Smooth muscle cell (in vitro differentiated cells): ENCODE measurements around the gene ARHGEF9. TPM values are rescaled to one million over a fixed set of nuclear protein-coding genes. Genes with fewer than 3 reads are reported as not detected.

Source experiments
- DNase-seq: peaks from one replicate; lab custom pipeline; 2025; ENCODE audit not compliant: unreplicated experiment; lab: John Stamatoyannopoulos, UW
- H2AFZ ChIP-seq: fragments of 200-600 bp; sonication (generic); 2 replicates; pipeline ENCODE4 v1.6.0; 2016; ENCODE audit warnings: antibody characterized with exemption, low read depth, mild to moderate bottlenecking
- H3F3A ChIP-seq: fragments of 200-600 bp; sonication (generic); 2 replicates; pipeline ENCODE4 v1.6.0; 2017; ENCODE audit warnings: antibody characterized with exemption, low read depth
- H3K27ac ChIP-seq: fragments of 200-600 bp; sonication (generic); 2 replicates; pipeline ENCODE4 v1.5.1; 2016; ENCODE audit warnings: low read depth, mild to moderate bottlenecking
- H3K27me3 ChIP-seq: fragments of 200-600 bp; sonication (generic); 2 replicates; pipeline ENCODE4 v1.6.1; 2016; ENCODE audit warnings: low read depth, mild to moderate bottlenecking
- H3K36me3 ChIP-seq: fragments of 200-600 bp; sonication (generic); 2 replicates; pipeline ENCODE4 v1.5.1; 2016; ENCODE audit warnings: low read depth
- H3K4me1 ChIP-seq: fragments of 200-600 bp; sonication (generic); 2 replicates; pipeline ENCODE4 v1.5.1; 2016; ENCODE audit warnings: low read depth
- H3K4me2 ChIP-seq: fragments of 200-600 bp; sonication (generic); 2 replicates; pipeline ENCODE4 v1.6.0; 2016; ENCODE audit warnings: mild to moderate bottlenecking
- H3K4me3 ChIP-seq: fragments of 200-600 bp; sonication (generic); 2 replicates; pipeline ENCODE4 v1.5.1; 2016; ENCODE audit warnings: mild to moderate bottlenecking
- H3K79me2 ChIP-seq: fragments of 200-600 bp; sonication (generic); 2 replicates; pipeline ENCODE4 v1.6.0; 2016; ENCODE audit warnings: low read depth, mild to moderate bottlenecking
- H3K9ac ChIP-seq: fragments of 200-600 bp; sonication (generic); 2 replicates; pipeline ENCODE4 v1.6.0; 2016; ENCODE audit warnings: low read depth
- H3K9me3 ChIP-seq: fragments of 200-600 bp; sonication (generic); replicated peaks from 2 replicates; pipeline ENCODE4 v1.5.1; 2016; ENCODE audit warnings: low read depth
- H4K20me1 ChIP-seq: fragments of 200-600 bp; sonication (generic); 2 replicates; pipeline ENCODE4 v1.6.0; 2016; ENCODE audit warnings: low read depth
- WGBS: methylation state at CpG from one replicate; pipeline ENCODE4 v1.1.7; 2016; ENCODE audit warnings: low lambda C conversion rate; 5-methylcytosine and 5-hydroxymethylcytosine counted together
- polyA plus RNA-seq: library from polyadenylated mRNA; unstranded; fragments of >200 nt; fragmentation: Nextera tagmentation; extraction: Ambion mirVana; gene quantifications from 2 replicates; pipeline ENCODE4 v1.2.1, GENCODE V29; 2016
- total RNA-seq: library from RNA; depleted of rRNA; stranded (reverse); fragments of >200 nt; gene quantifications from 2 replicates; pipeline ENCODE4 v1.2.3, GENCODE V29; 2014
- TF ChIP-seq, protein P1 (sequence below): fragments of 200-600 bp; sonication (generic); IDR thresholded peaks from 2 replicates; pipeline ENCODE4 v1.5.1; 2017; ENCODE audit warnings: borderline replicate concordance, mild to moderate bottlenecking, antibody characterized with exemption; ENCODE audit not compliant: insufficient read depth, poor library complexity, severe bottlenecking

Gene ARHGEF9
- total and polyA plus RNA-seq, 2 experiments from 2014 or later = 10.6 to 17.4 TPM

DNA sequence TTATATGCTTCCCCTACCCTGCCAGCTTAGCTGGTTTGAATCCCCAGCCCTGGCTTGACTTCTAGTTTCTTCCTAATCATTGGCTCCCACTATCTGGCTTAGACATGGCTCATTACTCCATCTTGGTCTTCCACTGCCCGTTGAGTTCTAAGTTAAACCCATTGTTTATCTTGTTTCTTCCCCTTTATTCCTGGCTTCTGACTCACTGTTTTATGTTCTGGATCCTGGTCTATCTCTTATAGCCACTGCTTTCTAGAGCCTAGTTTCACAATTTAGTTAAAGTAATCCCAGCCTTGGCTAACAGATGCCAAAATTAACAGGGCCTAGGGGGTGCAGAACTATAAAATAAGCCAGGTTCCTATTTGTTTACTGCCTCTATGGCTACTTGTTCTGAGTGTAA is 120.9 kb downstream of the ARHGEF9 start:
- Histone ChIP-seq H2AFZ (no peak overlapping the region), H3K27ac (no peak overlapping the region), H3K79me2 (no peaks in the 10 kb centered on the region), H3K9me3 (no peaks in the 10 kb centered on the region), H3K9ac (no peak overlapping the region), H3K36me3 (no peaks in the 10 kb centered on the region), H4K20me1 (no peaks in the 10 kb centered on the region), H3K4me1 (no peaks in the 10 kb centered on the region), H3K27me3 (no peaks in the 10 kb centered on the region), H3K4me3 (no peak overlapping the region), H3F3A (no peaks in the 10 kb centered on the region), H3K4me2 (no peak overlapping the region)
- DNase-seq = no peak
- TF ChIP-seq, protein P1, sequence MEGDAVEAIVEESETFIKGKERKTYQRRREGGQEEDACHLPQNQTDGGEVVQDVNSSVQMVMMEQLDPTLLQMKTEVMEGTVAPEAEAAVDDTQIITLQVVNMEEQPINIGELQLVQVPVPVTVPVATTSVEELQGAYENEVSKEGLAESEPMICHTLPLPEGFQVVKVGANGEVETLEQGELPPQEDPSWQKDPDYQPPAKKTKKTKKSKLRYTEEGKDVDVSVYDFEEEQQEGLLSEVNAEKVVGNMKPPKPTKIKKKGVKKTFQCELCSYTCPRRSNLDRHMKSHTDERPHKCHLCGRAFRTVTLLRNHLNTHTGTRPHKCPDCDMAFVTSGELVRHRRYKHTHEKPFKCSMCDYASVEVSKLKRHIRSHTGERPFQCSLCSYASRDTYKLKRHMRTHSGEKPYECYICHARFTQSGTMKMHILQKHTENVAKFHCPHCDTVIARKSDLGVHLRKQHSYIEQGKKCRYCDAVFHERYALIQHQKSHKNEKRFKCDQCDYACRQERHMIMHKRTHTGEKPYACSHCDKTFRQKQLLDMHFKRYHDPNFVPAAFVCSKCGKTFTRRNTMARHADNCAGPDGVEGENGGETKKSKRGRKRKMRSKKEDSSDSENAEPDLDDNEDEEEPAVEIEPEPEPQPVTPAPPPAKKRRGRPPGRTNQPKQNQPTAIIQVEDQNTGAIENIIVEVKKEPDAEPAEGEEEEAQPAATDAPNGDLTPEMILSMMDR = no peak
- 23% methylated on average over 1 of the region's 1 CpG for WGBS

DNA sequence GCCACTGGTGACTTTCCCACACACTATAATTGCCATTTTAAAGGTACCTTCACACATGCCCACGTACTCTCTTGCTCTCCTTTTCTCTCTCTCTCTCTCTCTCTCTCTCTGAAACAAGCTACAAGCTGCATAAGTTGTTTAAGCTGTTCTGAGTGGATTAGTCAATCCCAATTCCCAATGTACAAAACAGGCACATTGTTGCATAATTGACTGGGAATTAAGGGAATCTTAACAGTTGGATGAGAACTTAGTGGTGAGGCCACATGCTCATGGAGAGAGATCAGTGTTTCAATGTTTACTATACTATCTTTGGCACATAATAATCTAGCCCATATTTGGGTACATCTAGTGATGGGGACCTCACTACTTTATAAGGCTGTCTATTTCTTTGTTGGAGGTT is 123.3 kb downstream of the ARHGEF9 start:
- TF ChIP-seq, protein P1 = no peak
- H3K27ac ChIP-seq = no peak overlapping the region
- no peak overlapping the region for H3K9ac ChIP-seq
- H3F3A ChIP-seq = no peaks in the 10 kb centered on the region
- no peaks in the 10 kb centered on the region for H3K36me3 ChIP-seq
- H3K4me2 ChIP-seq = no peak overlapping the region
- H4K20me1 ChIP-seq = no peaks in the 10 kb centered on the region
- no peak for DNase-seq
- no peaks in the 10 kb centered on the region for H3K4me1 ChIP-seq
- H3K9me3 ChIP-seq = no peaks in the 10 kb centered on the region
- no peak overlapping the region for H3K4me3 ChIP-seq
- no peaks in the 10 kb centered on the region for H3K79me2 ChIP-seq
- H3K27me3 ChIP-seq = no peaks in the 10 kb centered on the region
- whole genome bisulfite sequencing = 14% methylated on average over 1 of the region's 1 CpG
- H2AFZ ChIP-seq = no peak overlapping the region

- WGBS = 95% methylated on average over 1 of the region's 1 CpG
- peak overlapping the region; percentile 55 for H3K4me2 ChIP-seq
- TF ChIP-seq, protein P1 = no peak
Observed at GRCh38 chrX:63658920-63659319, 126.1 kb downstream of the ARHGEF9 start.

GRCh38 chrX:63657821-63658220 is 127.2 kb downstream of the ARHGEF9 start:
- H3F3A ChIP-seq = no peaks in the 10 kb centered on the region
- WGBS = 55% methylated on average over 6 of the region's 6 CpGs

More at GRCh38 chrX:63658920-63659319, 126.1 kb downstream of the ARHGEF9 start:
- H3K9ac ChIP-seq = no peak overlapping the region
- H3K27ac ChIP-seq = peak overlapping the region; percentile 80
- H3K79me2 ChIP-seq = no peaks in the 10 kb centered on the region
- H4K20me1 ChIP-seq = no peaks in the 10 kb centered on the region
- H2AFZ ChIP-seq = no peak overlapping the region
- no peaks in the 10 kb centered on the region for H3K27me3 ChIP-seq
- H3K4me1 ChIP-seq = no peaks in the 10 kb centered on the region
- H3K9me3 ChIP-seq = no peaks in the 10 kb centered on the region
- H3F3A ChIP-seq = no peaks in the 10 kb centered on the region
- no peak overlapping the region for H3K4me3 ChIP-seq
- no peaks in the 10 kb centered on the region for H3K36me3 ChIP-seq
- DNase-seq = no peak

More at GRCh38 chrX:63657821-63658220, 127.2 kb downstream of the ARHGEF9 start:
- DNase-seq = no peak
- Histone ChIP-seq H3K9me3 (no peaks in the 10 kb centered on the region), H3K79me2 (no peaks in the 10 kb centered on the region), H3K4me1 (no peaks in the 10 kb centered on the region), H3K36me3 (no peaks in the 10 kb centered on the region), H3K27ac (peak overlapping the region; percentile 80), H3K4me2 (peak overlapping the region; percentile 55), H3K27me3 (no peaks in the 10 kb centered on the region), H3K4me3 (no peak overlapping the region), H4K20me1 (no peaks in the 10 kb centered on the region), H3K9ac (no peak overlapping the region), H2AFZ (no peak overlapping the region)
- TF ChIP-seq, protein P1 = no peak
